GM11168 (cell line): ENCODE results near the gene SIL1.

Experiments
- in situ Hi-C: fragments of 300-500 bp; cut with MboI; formaldehyde crosslinking; loops from one replicate; pipeline ENCODE4 v1.12.0; 2022; ENCODE audit warnings: low sequenced_read_pairs; ENCODE audit not compliant: unreplicated experiment

The SIL1 gene

DNA sequence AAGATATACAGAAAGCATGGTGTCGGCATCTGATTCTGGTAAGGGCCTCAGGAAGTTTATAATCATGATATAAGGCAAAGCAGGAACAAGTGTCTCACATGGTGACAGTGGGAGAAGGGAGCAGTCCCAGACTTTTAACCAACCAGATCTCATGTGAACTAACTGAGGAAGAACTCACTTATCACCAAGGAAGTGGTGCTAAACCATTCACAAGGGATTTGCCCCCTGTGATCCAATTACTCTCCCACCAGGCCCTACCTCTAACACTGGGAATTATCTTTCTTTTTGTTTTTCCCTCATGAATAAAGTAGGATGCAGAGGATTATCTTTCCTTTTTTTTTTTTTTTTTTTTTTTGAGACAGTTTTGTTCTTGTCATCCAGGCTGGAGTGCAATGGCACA, 199.6 kb downstream of the SIL1 start:
- in situ Hi-C loops = no loop called here

- in situ Hi-C loops = no loop called here
These were observed 202.0 kb downstream of the SIL1 start for GRCh38 chr5:138996120-138996519.

DNA sequence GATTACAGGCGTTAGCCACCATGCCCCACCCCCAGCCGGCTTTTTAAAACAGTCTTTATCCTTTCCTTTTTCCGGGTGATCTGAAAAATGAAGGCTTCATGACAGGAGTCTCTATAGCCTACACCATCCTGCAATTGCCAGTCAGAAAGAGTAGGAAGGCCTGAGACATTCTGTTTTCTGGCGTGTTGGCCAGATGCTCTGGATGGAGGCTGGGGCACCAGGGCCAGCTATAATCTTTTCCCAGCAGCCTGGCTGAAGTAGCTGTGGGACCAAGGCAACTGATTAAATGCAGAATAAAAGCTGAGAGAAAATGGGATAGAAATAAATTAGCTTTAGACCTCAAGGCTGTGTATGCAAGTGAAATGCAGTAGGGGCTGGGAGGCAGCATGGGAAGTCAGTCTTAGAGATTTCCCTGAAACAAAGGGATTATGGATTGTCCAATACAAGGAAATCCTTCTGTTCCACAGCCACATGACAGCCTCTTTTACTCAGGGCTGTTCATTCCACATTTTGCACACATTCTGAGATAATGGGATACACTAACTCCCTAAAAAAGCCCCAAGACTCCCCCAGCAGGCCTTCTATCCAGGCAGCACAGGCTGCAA, 207.1 kb downstream of the SIL1 start:
- in situ Hi-C loops = no loop called here

DNA sequence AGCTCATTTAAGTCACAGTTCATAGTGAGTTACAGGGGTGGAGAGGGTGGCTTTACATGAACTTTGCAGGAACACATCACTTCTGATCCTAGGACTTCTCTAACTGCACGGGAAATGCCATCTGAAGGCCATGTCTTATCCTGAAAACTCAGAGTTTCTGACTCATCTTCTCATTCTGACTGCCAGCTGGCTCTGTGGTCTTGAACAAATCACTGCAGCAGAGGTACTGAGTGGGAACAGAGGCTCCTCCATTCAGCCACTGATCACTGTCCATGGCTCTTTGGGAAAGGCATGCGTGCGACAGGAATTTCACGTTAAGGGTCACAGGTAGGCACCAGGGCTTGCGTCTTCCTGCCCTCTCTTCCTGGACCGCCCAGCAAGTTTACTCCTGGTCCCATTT, 208.4 kb downstream of the SIL1 start:
- in situ Hi-C loops = no loop called here

- in situ Hi-C loops = no loop called here
These were observed 211.9 kb downstream of the SIL1 start for GRCh38 chr5:138986186-138986800.

DNA sequence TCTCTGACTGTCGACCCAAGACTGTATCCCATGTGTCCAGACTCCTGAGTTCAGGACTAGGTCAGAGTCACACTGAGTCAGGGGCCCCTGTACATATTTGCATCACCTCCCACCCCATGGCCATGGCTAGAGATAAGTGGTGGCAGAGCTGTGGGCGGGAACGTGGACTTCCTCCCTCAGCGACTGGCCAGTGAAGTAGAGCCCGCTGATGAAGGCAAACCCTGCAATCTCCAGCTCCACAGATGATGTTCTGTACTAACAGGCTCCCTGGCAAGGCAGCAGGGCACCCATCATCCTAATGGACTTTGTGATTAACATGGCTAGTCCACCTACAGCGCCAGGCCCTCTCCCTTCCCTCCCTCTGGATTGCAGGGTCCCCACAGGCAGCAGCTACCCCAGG, 212.5 kb downstream of the SIL1 start:
- in situ Hi-C loops = no loop called here

- in situ Hi-C loops = no loop called here
These were observed 212.9 kb downstream of the SIL1 start for GRCh38 chr5:138985256-138985655.

GRCh38 chr5:138983984-138984383, 214.2 kb downstream of the SIL1 start:
- in situ Hi-C loops = no loop called here

DNA sequence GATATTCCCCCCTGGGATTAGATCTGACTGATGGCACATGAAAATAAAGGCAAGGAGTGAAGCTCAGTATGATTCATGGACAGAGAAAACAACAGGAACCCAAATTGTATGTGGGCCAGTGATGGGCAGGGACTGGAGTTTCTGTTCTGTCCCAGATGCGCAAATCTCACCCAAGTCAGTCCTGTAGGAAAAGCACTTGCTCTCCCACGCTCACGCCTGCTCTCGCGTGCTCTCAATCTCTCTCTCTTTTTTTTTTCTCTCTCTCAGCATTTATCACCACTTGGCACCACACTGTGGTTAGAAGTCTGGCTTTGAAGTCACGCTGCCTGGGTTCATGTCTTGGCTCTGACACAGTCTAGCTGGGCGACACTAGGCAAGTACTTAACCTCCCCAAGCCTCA, 216.6 kb downstream of the SIL1 start:
- in situ Hi-C loops = no loop called here

DNA sequence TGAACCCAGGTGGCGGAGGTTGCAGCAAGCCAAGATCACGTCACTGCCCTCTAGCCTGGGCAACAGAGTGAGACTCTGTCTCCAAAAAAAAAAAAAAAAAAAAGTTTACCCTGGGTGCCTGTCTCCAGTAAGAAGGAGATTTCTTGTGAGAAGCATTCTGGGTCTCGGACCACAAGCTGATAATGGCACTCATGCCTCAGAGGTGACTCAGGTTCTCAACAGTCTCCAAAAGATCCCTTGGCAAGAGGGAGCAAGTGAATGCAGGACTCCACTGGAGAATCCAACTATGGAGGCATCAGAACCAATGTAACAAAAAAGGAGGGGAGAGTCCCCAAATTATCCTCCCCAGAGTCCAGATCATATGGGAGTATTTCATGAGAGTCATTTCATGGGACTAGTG, 217.0 kb downstream of the SIL1 start:
- in situ Hi-C loops = no loop called here

GRCh38 chr5:138980441-138980840, 217.7 kb downstream of the SIL1 start:
- in situ Hi-C loops = no loop called here

GRCh38 chr5:138979684-138980280, 218.4 kb downstream of the SIL1 start:
- in situ Hi-C loops = no loop called here

DNA sequence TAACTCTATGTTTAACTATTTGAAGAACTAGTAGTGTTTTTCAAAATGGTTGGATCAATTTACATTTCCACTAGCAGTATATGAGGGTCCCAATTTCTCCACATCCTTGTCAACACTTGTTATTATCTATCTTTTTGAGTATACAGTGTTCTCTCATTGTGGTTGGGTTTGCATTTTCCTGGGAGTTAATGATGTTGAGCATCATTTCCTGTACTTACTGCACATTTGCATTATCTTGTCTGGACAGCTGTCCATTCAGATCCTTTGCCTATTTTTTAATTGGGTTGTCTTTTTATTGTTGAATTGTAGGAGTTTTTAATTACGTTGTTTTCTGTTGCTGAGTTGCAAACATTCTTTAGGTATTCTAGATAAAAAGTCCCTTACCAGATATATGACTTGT, 219.6 kb downstream of the SIL1 start:
- in situ Hi-C loops = no loop called here

GRCh38 chr5:138978080-138978479, 220.1 kb downstream of the SIL1 start:
- in situ Hi-C loops = no loop called here

DNA sequence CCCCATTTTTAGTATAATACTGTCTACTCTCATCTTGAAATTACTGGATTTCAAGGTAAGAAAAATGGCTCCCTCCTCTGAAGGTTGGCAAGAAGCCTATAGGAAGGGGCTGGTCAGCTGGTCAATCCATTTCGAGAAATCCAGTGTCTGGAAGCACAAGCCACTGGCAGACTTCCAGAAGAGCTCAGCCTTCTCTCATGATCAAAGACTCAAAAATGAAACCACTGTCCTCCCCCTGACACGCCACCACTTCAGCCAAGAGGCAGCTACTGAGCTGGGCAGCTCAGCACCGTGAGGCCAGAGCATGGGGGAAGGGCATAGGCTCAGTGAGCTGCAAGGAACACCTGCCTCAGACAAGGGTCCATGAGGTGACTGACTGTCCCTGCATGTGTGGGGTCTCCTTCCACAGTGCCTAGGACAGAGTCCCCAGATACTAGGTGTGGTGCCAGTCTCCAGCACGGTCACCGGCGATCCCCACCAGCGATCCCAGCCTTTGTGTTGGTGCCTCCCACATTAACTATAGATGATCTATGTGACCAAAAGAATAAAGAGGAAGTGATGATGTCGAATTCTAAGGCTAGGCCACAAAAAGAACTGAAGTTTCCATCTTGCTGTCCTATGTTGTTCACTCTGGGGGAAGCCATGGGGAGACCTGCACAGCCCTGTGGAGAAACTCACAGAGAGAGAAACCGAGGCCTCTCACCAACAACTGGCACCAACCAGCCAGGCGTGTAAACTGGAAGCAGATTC, 222.9 kb downstream of the SIL1 start:
- in situ Hi-C loops = no loop called here

GRCh38 chr5:138974227-138975063, 223.7 kb downstream of the SIL1 start:
- in situ Hi-C loops = no loop called here

- in situ Hi-C loops = no loop called here
These were observed 225.3 kb downstream of the SIL1 start for GRCh38 chr5:138972836-138973235.

GRCh38 chr5:138972230-138972629, 225.9 kb downstream of the SIL1 start:
- in situ Hi-C loops = no loop called here

GRCh38 chr5:138969323-138970002, 228.7 kb downstream of the SIL1 start:
- in situ Hi-C loops = no loop called here

GRCh38 chr5:138968601-138969000, 229.6 kb downstream of the SIL1 start:
- in situ Hi-C loops = no loop called here
